HG03280 (cell line): ENCODE measurements around the gene ANKK1.

ENCODE experiments used
- ATAC-seq: cut with Tn5 transposase; IDR thresholded peaks from one replicate; pipeline ENCODE4 v1.9.1; 2021; ENCODE audit warnings: mild to moderate bottlenecking, moderate library complexity; ENCODE audit not compliant: unreplicated experiment

ANKK1 gene

DNA sequence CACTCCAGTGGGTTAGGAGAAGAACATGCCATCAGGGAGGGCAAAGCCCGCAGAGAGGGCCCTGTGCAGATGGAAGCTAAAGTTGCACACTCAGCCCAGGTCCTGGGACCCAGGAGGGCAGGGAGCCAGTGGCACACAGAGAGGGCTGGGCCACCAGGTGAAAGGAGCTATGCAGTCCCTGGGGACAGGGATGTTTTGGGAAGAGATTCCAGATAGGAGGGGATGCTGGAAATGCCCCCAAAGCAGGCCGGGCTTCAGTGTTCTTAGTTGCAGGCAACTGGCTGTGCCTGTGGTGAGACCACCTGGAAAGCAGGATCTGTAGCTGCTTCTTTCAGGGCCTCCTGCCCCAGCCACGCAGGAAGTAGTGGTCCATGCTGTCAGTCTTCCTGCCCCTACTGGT is 19.6 kb downstream of the ANKK1 start:
- ATAC-seq, result no peak

GRCh38 chr11:113408206-113408605 is 20.6 kb downstream of the ANKK1 start:
- no peak for ATAC-seq

DNA sequence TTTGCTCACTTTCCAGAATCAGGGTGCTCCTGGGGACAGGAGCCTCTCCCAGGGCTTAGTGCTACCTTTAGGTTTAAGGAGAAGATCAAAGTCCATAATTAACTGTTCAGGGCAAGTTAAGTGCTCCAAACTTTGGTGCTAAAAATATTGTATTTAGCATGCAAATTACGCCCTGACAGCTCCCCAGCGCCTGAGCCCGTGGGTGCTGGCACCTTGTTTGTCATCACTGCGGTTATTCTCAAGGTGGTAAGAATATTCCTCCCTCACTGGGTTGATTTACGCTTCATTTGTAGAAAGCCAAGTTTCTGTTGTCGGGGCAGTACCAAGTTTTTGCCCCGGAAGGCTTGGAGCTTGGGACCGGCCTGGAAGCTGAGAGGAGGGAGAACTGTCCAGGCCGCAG is 21.3 kb downstream of the ANKK1 start:
- no peak for ATAC-seq

- no peak for ATAC-seq
These were observed 21.9 kb downstream of the ANKK1 start for GRCh38 chr11:113409526-113409925.

- no peak for ATAC-seq
These were observed 23.0 kb downstream of the ANKK1 start for GRCh38 chr11:113410414-113411135.

- ATAC-seq, result no peak
These were observed 24.0 kb downstream of the ANKK1 start for GRCh38 chr11:113411536-113411935.

DNA sequence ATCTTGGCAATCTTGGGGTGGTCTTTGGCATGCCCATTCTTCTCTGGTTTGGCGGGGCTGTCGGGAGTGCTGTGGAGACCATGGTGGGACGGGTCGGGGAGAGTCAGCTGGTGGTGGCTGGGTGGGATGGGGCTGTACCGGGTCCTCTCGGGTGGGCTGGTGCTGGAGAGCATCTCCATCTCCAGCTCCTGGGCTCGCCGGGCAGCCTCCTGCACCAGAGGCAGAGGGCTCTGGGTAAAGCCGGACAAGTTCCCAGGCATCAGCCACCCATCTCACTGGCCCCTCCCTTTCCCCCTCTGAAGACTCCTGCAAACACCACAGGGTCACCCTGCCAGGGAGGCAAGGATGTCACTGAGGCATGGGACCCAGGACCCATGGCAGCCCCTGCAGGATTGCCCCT is 25.1 kb downstream of the ANKK1 start:
- no peak for ATAC-seq

DNA sequence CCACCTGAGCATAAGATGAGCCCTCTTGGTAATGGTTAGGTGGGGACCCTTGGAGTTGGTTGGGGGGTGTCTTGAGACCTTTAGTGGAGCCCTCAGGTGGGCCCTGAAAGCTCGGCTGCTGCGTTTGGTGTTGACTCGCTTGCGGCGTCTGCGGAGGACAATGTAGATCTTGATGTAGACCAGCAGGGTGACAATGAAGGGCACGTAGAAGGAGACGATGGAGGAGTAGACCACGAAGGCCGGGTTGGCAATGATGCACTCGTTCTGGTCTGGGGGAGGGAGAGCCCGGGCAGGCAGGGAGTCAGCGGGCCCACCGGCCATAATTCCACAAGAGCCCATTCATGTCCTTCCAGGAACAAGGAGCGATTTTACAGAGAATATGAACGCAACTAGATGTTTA is 27.8 kb downstream of the ANKK1 start:
- no peak for ATAC-seq

DNA sequence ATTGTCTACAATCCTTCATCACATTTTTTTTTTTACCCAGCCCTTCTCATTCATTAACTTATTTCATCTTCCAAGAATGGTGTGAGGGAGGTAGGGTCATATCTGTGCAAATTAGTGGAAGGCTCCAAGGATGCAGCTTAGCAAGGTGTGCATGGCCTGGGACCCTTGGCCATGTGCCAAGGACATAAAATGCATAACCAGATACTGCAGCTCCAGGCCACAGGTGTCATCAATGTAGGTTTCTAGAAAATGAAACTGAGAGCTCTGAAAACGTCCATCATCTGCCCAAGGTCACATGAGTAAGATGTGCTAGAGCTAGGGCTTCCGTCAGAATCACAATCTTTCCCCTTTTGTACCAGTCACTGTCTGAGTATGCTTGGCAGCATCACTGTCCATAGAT is 29.8 kb downstream of the ANKK1 start:
- peak; percentile 82 for ATAC-seq

- no peak for ATAC-seq
These were observed 31.9 kb downstream of the ANKK1 start for GRCh38 chr11:113419454-113420003.

GRCh38 chr11:113420808-113421207 is 33.2 kb downstream of the ANKK1 start:
- ATAC-seq, result no peak

DNA sequence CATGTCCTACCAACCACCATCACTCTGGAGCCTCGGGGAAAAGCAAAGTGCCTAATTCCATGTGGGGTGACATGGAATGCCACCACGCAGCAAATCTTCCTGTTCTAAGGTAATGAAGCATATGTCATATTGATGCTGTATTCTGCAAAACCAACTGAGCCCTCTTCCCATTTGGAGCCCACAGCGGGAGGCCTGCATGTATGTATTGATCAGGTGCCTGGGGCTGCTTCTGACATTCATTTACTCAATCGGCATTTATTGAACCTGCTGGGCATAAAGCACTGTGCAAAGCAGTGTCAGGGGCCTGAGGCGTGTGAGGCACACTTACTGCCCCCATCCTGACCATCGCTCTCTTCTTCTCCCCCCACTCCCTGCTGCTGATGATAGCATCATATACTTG is 39.1 kb downstream of the ANKK1 start:
- ATAC-seq, result no peak

DNA sequence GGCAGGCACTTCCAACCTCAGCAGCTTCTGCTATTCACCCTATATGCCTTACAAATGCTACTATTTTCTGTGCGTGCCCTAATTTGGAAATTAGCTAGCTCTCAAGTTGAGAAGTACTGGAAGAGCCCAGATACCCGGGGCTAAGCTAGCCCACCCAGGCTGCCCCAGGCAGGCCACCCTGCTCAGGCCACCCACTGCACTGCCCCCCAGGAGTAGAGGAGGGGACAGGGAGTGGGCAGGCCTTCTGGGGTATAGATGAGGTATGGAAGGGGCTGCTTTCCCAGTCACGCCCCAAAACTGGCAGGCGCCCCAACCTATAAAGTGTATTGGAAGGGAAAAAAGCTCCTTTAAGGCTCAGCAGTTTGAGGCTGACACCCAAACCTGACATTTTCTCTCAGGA is 44.2 kb downstream of the ANKK1 start:
- no peak for ATAC-seq

GRCh38 chr11:113435190-113435968 is 47.8 kb downstream of the ANKK1 start:
- ATAC-seq, result no peak

GRCh38 chr11:113436672-113437252 is 49.2 kb downstream of the ANKK1 start:
- ATAC-seq, result no peak

DNA sequence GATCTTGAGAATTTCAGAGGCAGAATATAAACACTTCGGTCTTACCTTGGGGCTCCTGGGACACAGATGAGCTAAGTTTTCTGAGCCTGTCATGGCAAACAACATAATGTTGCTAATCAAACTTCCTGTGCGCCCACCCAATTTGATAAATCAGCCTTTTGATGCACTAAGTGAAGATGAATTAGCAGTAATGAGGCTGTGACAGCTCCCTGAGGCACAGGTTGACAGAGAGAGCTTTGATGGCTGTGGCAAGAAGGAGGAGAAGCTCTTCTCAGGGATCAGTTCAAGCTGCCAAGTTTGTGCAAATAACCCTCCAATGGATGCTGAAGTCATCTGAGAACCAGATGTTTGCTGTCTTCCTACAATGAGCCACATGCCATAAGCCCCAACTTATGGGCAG is 53.2 kb downstream of the ANKK1 start:
- ATAC-seq, result no peak

DNA sequence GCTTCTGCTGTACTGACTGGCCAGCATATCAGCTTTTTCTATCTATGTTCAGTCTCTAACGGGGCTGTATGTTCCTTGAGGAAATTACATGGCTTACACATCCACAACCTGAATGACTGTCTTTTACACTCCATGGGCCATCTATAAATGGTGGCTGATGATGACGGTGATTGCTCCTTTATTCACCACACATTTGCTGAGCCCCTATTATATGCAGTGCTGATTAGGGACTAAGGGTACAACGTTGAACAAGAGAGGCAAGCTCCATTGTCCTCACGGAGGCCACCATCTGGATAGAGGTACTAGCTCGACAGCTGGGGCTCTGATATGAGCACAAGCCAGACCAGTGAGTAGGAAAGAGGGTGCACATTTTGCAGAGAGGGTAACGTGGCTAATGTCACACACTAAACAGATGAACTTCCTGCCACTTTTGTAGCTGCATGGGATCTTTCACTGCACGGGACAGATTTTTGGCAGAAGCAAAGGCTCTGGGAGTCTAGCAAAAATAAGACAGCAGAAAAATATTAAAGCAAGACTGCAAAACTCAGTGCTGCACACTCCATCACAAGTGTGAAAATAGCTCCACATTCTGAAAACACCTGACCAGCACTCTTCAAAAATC is 57.0 kb downstream of the ANKK1 start:
- no peak for ATAC-seq

GRCh38 chr11:113446112-113446511 is 58.5 kb downstream of the ANKK1 start:
- ATAC-seq, result peak; percentile 89

- no peak for ATAC-seq
These were observed 59.4 kb downstream of the ANKK1 start for GRCh38 chr11:113446938-113447337.

GRCh38 chr11:113447621-113448315 is 60.2 kb downstream of the ANKK1 start:
- ATAC-seq, result no peak

DNA sequence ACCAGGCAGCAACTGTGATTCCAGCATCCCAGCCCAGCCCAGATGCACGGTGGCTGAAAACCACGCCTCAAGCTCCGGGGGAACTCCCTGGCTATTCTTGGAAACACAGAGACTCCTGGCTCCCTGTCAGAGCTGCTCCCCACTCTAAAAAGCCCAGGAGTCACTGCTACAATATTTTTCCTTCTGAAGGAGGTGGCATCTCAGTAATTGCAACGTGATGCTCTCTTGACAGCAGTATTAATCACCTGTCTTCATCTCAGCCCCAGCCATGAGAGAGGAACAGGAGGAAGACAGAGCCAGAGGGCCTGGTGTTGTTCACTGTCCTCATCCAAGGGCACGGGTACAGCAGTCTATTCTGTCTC is 60.7 kb downstream of the ANKK1 start:
- no peak for ATAC-seq
